Ovary (tissue), 9 donors: ENCODE results near the gene ROBO2. TPM values are rescaled to one million over a fixed set of nuclear protein-coding genes. Genes with fewer than 3 reads are reported as not detected.

Experiments
- DNase-seq, 5 donors: peaks; one replicate each; pipeline ENCODE4 v3.0.0-alpha.2; 2019 to 2020
- H3K27ac ChIP-seq, 2 donors: fragments of 200-600 bp; one replicate each; pipeline versions ENCODE4 v1.5.1 to v1.8.0; 2019 to 2022
- H3K27me3 ChIP-seq: fragments of 200-600 bp; one replicate; pipeline ENCODE4 v1.8.0; 2022
- H3K36me3 ChIP-seq: fragments of 200-600 bp; sonication (generic); one replicate; pipeline ENCODE4 v1.5.1; 2019
- H3K4me1 ChIP-seq: one replicate; pipeline ENCODE4 v1.8.1; 2013; ENCODE audit warnings: mild to moderate bottlenecking, moderate library complexity; ENCODE audit not compliant: insufficient read depth
- H3K4me3 ChIP-seq: fragments of 200-600 bp; sonication (generic); one replicate; pipeline ENCODE4 v1.5.1; 2017
- H3K9me3 ChIP-seq, 2 donors: fragments of 200-600 bp in 1 of 2; sonication (generic) in 1 of 2; one replicate each; pipeline versions ENCODE4 v1.5.1 to v1.8.1; 2013 to 2019; ENCODE audit warnings: mild to moderate bottlenecking in 1 of 2, moderate library complexity in 1 of 2
- EP300 ChIP-seq: sonication (generic); formaldehyde crosslinking; IDR thresholded peaks from one replicate; pipeline ENCODE4 v1.6.1; 2017; ENCODE audit warnings: antibody characterized with exemption
- POLR2A ChIP-seq: fragments of 450-650 bp; IDR thresholded peaks from one replicate; pipeline ENCODE4 v1.6.1; 2017; ENCODE audit warnings: antibody characterized with exemption, mild to moderate bottlenecking, moderate library complexity
- WGBS, 3 donors: extraction: QIAGEN DNeasy Blood & Tissue Kit in 1 of 3; methylation state at CpG; one replicate each; pipeline versions ENCODE4 v1.1.5 to v1.1.7; 2013 to 2017; 5-methylcytosine and 5-hydroxymethylcytosine counted together
- intact Hi-C, 4 donors: fragments of 100-400 bp; cut with DNase I; formaldehyde crosslinking; loops; one replicate each; pipeline versions ENCODE4 v1.11.0 to v1.15.1; 2022 to 2023
- polyA plus RNA-seq, 2 donors: library from polyadenylated mRNA; stranded (reverse); fragments of 200-250 nt in 1 of 2; fragments of 350-450 nt in 1 of 2; fragmentation: Illumina TruSeq in 1 of 2; extraction: RNeasy Lipid Tissue Mini Kit (QIAGEN cat#74804) in 1 of 2; gene quantifications; one replicate each; pipeline ENCODE4 v1.2.3, GENCODE V29; 2013 to 2014
- total RNA-seq, 7 donors: library from RNA; depleted of rRNA in 2 of 7; stranded (reverse); fragments of >200 nt in 2 of 7; fragmentation: NEBNext Ultra II Directional in 3 of 7; extraction: Animal tissue kit (Norgen Biotek cat#: 25700) in 3 of 7; gene quantifications; one replicate each; pipeline versions ENCODE4 v1.1.0 to v1.2.4, GENCODE V29; 2016 to 2023
- TF ChIP-seq, protein P1 (sequence below), 3 donors: fragments of 450-650 bp in 2 of 3; fragments of 200-600 bp in 1 of 3; IDR thresholded peaks; one replicate each; pipeline versions ENCODE4 v1.5.1 to v1.8.0; 2016 to 2022; ENCODE audit warnings: antibody characterized with exemption in 3 of 3, mild to moderate bottlenecking in 1 of 3
- donor health status: DM: no; HTN: no; CAD: no; lungs with moderate emphysema.
- donor health status: DM: no; HTN: no; CAD: no.
- donor health status: Bipolar disorder and iron deficiency.
- donor health status: DM: yes; HTN: yes; CAD: no.
- donor health status: DM: no; HTN: no; CAD: no.
- donor health status: DM: yes; HTN: yes; CAD: no.

ROBO2 gene
- total and polyA plus RNA-seq, 9 donors = 3.4 to 14.8 (median 5.6) TPM

DNA sequence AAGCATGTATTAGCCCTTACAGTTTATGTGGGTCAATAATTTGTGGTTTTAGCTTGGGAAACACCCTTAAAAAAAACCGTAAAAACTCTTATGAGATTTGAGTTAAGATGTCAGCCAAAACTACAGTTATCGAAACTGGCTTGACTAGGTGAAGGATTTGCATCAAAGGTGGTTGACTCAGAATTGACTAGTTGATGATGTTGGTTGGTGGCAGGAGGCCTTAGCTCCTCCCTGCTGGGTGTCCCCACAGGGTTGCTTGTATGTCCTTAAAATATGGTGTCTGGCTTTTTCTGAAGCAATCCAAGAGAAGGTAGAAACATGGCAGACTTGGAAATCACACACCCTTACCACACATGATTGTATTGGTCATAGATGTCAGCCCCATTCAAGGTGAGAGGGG, 305.1 kb downstream of the ROBO2 start:
- no peaks in the 10 kb centered on the region for H3K27me3 ChIP-seq

DNA sequence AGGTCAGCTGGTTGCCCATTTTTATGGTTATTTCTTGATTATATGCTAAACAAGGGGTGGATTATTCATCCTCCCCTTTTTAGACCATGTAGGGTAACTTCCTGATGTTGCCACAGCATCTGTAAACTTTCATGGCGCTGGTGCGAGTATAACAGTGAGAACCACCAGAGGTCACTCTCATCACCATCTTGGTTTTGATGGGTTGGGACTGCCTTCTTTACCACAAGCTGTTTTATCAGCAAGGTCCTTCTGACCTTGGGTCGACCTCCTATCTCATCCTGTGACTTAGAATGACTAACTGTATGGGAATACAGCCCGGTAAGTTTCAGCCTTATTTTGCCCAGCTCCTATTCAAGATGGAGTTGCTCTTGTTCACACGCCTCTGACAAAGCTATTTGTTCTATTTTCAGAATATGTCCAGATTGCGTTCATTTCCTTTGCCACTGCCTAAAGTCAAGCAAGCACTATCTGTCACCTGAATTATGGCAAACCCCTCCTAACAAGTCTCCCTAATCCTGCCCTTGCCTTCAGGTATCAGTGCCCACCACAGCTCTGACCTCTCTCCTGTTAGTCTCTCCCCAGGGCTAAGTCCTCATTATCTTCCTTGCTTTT, 308.5 kb downstream of the ROBO2 start:
- H3K4me1 ChIP-seq = no peaks in the 10 kb centered on the region
- no peaks in the 10 kb centered on the region for H3K27me3 ChIP-seq
- DNase-seq = no peak
- H3K9me3 ChIP-seq = no peaks in the 10 kb centered on the region
- no peak for TF ChIP-seq POLR2A
- TF ChIP-seq, protein P1, sequence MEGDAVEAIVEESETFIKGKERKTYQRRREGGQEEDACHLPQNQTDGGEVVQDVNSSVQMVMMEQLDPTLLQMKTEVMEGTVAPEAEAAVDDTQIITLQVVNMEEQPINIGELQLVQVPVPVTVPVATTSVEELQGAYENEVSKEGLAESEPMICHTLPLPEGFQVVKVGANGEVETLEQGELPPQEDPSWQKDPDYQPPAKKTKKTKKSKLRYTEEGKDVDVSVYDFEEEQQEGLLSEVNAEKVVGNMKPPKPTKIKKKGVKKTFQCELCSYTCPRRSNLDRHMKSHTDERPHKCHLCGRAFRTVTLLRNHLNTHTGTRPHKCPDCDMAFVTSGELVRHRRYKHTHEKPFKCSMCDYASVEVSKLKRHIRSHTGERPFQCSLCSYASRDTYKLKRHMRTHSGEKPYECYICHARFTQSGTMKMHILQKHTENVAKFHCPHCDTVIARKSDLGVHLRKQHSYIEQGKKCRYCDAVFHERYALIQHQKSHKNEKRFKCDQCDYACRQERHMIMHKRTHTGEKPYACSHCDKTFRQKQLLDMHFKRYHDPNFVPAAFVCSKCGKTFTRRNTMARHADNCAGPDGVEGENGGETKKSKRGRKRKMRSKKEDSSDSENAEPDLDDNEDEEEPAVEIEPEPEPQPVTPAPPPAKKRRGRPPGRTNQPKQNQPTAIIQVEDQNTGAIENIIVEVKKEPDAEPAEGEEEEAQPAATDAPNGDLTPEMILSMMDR (IDR thresholded peaks at IDR 0.05) = no peak
- TF ChIP-seq EP300 = no peak
- H3K36me3 ChIP-seq = no peaks in the 10 kb centered on the region
- intact Hi-C loops = no loop called here
- 75 to 81% (median 79%) methylated on average over 6 of the region's 6 CpGs for WGBS, 3 donors
- H3K27ac ChIP-seq = no peak overlapping the region
- H3K4me3 ChIP-seq = no peak overlapping the region

More for the DNA sequence above, 305.1 kb downstream of the ROBO2 start:
- H3K9me3 ChIP-seq = no peaks in the 10 kb centered on the region
- 94 to 98% (median 95%) methylated on average over 2 of the region's 2 CpGs for WGBS, 3 donors
- H3K27ac ChIP-seq = no peak overlapping the region
- intact Hi-C loops = no loop called here
- H3K4me1 ChIP-seq = no peaks in the 10 kb centered on the region
- TF ChIP-seq, protein P1 (IDR thresholded peaks at IDR 0.05) = no peak
- H3K36me3 ChIP-seq = no peaks in the 10 kb centered on the region
- no peak for DNase-seq
- no peak overlapping the region for H3K4me3 ChIP-seq

DNA sequence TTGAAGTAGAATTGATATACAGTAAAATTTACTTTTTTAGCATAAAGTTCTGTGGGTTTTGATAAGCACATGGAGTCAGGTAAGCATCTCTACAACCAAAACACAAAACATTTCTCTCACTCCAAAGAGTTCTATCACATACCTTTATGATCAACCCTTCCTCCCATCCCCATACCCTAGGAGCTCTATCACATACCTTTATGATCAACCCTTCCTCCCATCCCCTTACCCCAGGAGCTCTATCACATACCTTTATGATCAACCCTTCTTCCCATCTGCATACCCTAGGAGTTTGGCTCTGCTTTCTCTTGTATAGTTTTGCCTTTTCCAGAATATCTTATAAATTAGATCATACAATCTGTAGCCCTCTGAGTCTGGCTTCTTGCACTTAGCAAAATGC, 315.1 kb downstream of the ROBO2 start:
- H3K9me3 ChIP-seq = no peaks in the 10 kb centered on the region
- no peak overlapping the region for H3K4me3 ChIP-seq
- intact Hi-C loops = no loop called here
- no peaks in the 10 kb centered on the region for H3K36me3 ChIP-seq
- TF ChIP-seq, protein P1 (IDR thresholded peaks at IDR 0.05) = no peak
- TF ChIP-seq POLR2A (no peak), EP300 (no peak)
- H3K27ac ChIP-seq = no peak overlapping the region
- H3K27me3 ChIP-seq = no peaks in the 10 kb centered on the region
- no peak for DNase-seq
- H3K4me1 ChIP-seq = no peaks in the 10 kb centered on the region

DNA sequence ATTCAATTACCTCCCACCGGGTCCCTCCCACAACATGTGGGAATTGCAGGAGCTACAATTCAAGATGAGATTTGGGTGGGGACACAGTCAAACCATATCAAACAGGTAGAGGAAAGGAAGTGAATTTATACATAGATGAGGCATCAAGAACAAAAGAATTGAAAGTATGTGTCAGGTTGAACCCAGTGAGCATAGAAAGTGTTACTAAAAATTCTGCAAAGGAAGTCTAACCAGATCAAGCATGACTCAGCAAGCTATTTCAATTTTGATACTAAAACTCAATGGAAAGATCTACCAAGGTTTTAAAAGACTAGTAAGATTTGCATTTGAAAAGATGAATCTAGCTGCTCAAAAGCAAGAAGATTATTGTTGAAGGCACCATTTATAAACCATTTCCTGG, 323.0 kb downstream of the ROBO2 start:
- Histone ChIP-seq H3K27me3 (no peaks in the 10 kb centered on the region), H3K4me1 (no peaks in the 10 kb centered on the region), H3K9me3 (no peaks in the 10 kb centered on the region), H3K27ac (no peak overlapping the region), H3K4me3 (no peak overlapping the region), H3K36me3 (no peaks in the 10 kb centered on the region)
- TF ChIP-seq EP300 (no peak), POLR2A (no peak)
- TF ChIP-seq, protein P1 (IDR thresholded peaks at IDR 0.05) = no peak
- intact Hi-C loops = no loop called here
- no peak for DNase-seq
- whole genome bisulfite sequencing, 3 donors = 91 to 98% (median 96%) methylated on average over 1 of the region's 1 CpG
